ENCODE measurements around the gene CFAP410.

Gene CFAP410

DNA sequence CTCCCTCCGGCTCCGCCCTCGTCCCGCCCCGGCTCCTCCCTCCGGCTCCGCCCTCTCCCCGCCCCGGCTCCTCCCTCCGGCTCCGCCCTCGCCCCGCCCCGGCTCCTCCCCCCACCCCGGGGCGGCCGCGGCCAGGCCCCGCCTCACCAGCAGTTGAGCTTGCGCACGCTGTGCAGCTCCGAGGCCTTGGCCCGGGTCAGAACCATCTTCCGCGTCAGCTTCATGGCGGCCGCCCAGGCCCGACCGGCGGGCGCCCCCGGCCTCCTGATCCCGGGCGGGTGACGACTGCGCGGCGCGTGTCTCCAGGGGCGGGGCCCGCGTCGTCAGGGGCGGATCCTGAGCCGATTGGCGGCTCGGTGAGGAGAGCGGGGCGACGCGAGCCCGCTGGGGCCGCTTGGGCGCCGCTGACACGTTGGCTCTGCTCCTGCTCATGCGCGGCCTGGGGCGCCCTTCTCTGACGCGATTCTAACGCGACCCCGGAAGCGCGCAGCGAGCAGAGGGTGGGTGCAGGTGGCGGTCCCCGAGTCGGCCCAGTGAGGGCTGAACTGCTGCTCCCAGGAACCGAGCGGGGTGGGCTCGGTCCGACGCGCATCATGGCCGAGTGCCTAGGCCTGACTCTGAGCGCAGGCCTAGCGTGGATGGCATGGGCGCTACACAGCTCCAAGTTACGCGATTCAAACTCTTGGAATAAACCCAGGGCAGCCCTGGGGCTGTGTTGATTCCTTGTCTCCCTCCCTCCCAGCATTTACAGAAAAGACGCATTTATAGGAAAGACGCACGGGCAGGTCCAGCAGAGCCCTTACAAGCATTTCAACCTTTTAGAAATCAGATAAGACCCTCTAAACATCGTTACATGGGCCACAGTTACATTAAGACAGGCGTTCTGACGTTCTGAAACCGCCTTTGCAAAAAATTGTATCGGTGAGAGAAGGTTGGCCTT lies at the start of gene CFAP410:
Gene CFAP410 (minus strand): TSS at position 420 of the 940 bp plus-strand sequence. CDS start 196 bp downstream, at position 224.
- Histone ChIP-seq H3K9ac (ENCODE audit: low read length) (peak within 1 kb of the TSS; percentile 98), H3K36me3 (ENCODE audit: control insufficient read depth, insufficient read depth, low read length) (no peaks in the 10 kb centered on the region), H3K27me3 (ENCODE audit: control insufficient read depth, insufficient read depth, low read length) (no peaks in the 10 kb centered on the region), H3K9me3 (ENCODE audit: control insufficient read depth, low read length) (no peaks in the 10 kb centered on the region), H3K4me1 (ENCODE audit: control insufficient read depth, insufficient read depth, low read length) (peaks cover 15% of the 10 kb centered on the region), H3K4me3 (ENCODE audit: low read length) (peak within 1 kb of the TSS; percentile 97)

- peaks cover 6% of the 10 kb centered on the region for H3K9me3 ChIP-seq (ENCODE audit: control insufficient read depth, low read length)
Measured at GRCh38 chr21:44384968-44385367, 45.8 kb upstream of the CFAP410 start.

GRCh38 chr21:44383216-44383615 lies 44.0 kb upstream of the CFAP410 start:
- no peaks in the 10 kb centered on the region for H3K36me3 ChIP-seq (ENCODE audit: control insufficient read depth, insufficient read depth, low read length)
- H3K27me3 ChIP-seq (ENCODE audit: control insufficient read depth, insufficient read depth, low read length) = peaks cover 2% of the 10 kb centered on the region
- H3K4me3 ChIP-seq (ENCODE audit: low read length) = no peak overlapping the region
- H3K9ac ChIP-seq (ENCODE audit: low read length) = no peak overlapping the region
- peaks cover 2% of the 10 kb centered on the region for H3K4me1 ChIP-seq (ENCODE audit: control insufficient read depth, insufficient read depth, low read length)
- H3K9me3 ChIP-seq (ENCODE audit: control insufficient read depth, low read length) = peaks cover 6% of the 10 kb centered on the region

More at GRCh38 chr21:44384968-44385367, 45.8 kb upstream of the CFAP410 start:
- Histone ChIP-seq H3K4me3 (ENCODE audit: low read length) (no peak overlapping the region), H3K27me3 (ENCODE audit: control insufficient read depth, insufficient read depth, low read length) (no peaks in the 10 kb centered on the region), H3K4me1 (ENCODE audit: control insufficient read depth, insufficient read depth, low read length) (no peaks in the 10 kb centered on the region), H3K36me3 (ENCODE audit: control insufficient read depth, insufficient read depth, low read length) (no peaks in the 10 kb centered on the region), H3K9ac (ENCODE audit: low read length) (no peak overlapping the region)

- Histone ChIP-seq H3K9me3 (ENCODE audit: control insufficient read depth, low read length) (peaks cover 6% of the 10 kb centered on the region), H3K9ac (ENCODE audit: low read length) (no peak overlapping the region), H3K4me3 (ENCODE audit: low read length) (no peak overlapping the region), H3K36me3 (ENCODE audit: control insufficient read depth, insufficient read depth, low read length) (no peaks in the 10 kb centered on the region), H3K27me3 (ENCODE audit: control insufficient read depth, insufficient read depth, low read length) (peaks cover 6% of the 10 kb centered on the region), H3K4me1 (ENCODE audit: control insufficient read depth, insufficient read depth, low read length) (peaks cover 9% of the 10 kb centered on the region)
Measured at GRCh38 chr21:44382536-44382935, 43.3 kb upstream of the CFAP410 start.

GRCh38 chr21:44381874-44382273 lies 42.7 kb upstream of the CFAP410 start:
- Histone ChIP-seq H3K4me1 (ENCODE audit: control insufficient read depth, insufficient read depth, low read length) (peaks cover 16% of the 10 kb centered on the region), H3K27me3 (ENCODE audit: control insufficient read depth, insufficient read depth, low read length) (peaks cover 12% of the 10 kb centered on the region), H3K9ac (ENCODE audit: low read length) (no peak overlapping the region), H3K36me3 (ENCODE audit: control insufficient read depth, insufficient read depth, low read length) (no peaks in the 10 kb centered on the region), H3K4me3 (ENCODE audit: low read length) (no peak overlapping the region), H3K9me3 (ENCODE audit: control insufficient read depth, low read length) (peaks cover 4% of the 10 kb centered on the region)

DNA sequence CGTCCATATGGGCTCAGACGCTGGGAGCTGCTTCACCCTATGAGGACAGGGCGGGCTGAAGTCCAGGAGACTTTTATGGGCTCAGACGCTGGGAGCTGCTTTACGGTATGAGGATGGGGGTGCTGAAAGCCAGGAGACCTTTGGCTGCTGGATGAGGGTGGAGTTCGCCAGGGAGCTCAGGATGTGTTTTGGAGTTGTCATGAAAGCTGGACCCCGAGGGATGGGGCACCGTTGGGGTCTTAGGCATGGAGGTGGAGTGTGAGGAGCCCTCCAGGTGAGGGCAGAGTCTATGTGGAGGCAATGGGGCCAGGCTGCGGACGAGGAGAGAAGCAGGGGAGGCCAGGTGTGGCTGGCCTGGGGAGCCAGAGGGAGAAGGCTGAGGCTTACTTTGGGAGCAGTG lies 41.7 kb upstream of the CFAP410 start:
- H3K27me3 ChIP-seq (ENCODE audit: control insufficient read depth, insufficient read depth, low read length) = peaks cover 16% of the 10 kb centered on the region
- peaks cover 20% of the 10 kb centered on the region for H3K4me1 ChIP-seq (ENCODE audit: control insufficient read depth, insufficient read depth, low read length)
- no peak overlapping the region for H3K4me3 ChIP-seq (ENCODE audit: low read length)
- H3K9me3 ChIP-seq (ENCODE audit: control insufficient read depth, low read length) = no peaks in the 10 kb centered on the region
- no peaks in the 10 kb centered on the region for H3K36me3 ChIP-seq (ENCODE audit: control insufficient read depth, insufficient read depth, low read length)
- H3K9ac ChIP-seq (ENCODE audit: low read length) = no peak overlapping the region

GRCh38 chr21:44379991-44380865 lies 41.0 kb upstream of the CFAP410 start:
- Histone ChIP-seq H3K4me1 (ENCODE audit: control insufficient read depth, insufficient read depth, low read length) (peaks cover 20% of the 10 kb centered on the region), H3K36me3 (ENCODE audit: control insufficient read depth, insufficient read depth, low read length) (no peaks in the 10 kb centered on the region), H3K9ac (ENCODE audit: low read length) (no peak overlapping the region), H3K4me3 (ENCODE audit: low read length) (no peak overlapping the region), H3K27me3 (ENCODE audit: control insufficient read depth, insufficient read depth, low read length) (peaks cover 16% of the 10 kb centered on the region), H3K9me3 (ENCODE audit: control insufficient read depth, low read length) (no peaks in the 10 kb centered on the region)

GRCh38 chr21:44379515-44379848 lies 40.3 kb upstream of the CFAP410 start:
- H3K4me1 ChIP-seq (ENCODE audit: control insufficient read depth, insufficient read depth, low read length) = peaks cover 20% of the 10 kb centered on the region
- H3K27me3 ChIP-seq (ENCODE audit: control insufficient read depth, insufficient read depth, low read length) = peaks cover 16% of the 10 kb centered on the region
- H3K4me3 ChIP-seq (ENCODE audit: low read length) = no peak overlapping the region
- H3K9me3 ChIP-seq (ENCODE audit: control insufficient read depth, low read length) = no peaks in the 10 kb centered on the region
- H3K36me3 ChIP-seq (ENCODE audit: control insufficient read depth, insufficient read depth, low read length) = no peaks in the 10 kb centered on the region
- H3K9ac ChIP-seq (ENCODE audit: low read length) = no peak overlapping the region

- peaks cover 20% of the 10 kb centered on the region for H3K4me1 ChIP-seq (ENCODE audit: control insufficient read depth, insufficient read depth, low read length)
- H3K9ac ChIP-seq (ENCODE audit: low read length) = no peak overlapping the region
- peaks cover 16% of the 10 kb centered on the region for H3K27me3 ChIP-seq (ENCODE audit: control insufficient read depth, insufficient read depth, low read length)
- H3K36me3 ChIP-seq (ENCODE audit: control insufficient read depth, insufficient read depth, low read length) = no peaks in the 10 kb centered on the region
- no peak overlapping the region for H3K4me3 ChIP-seq (ENCODE audit: low read length)
- no peaks in the 10 kb centered on the region for H3K9me3 ChIP-seq (ENCODE audit: control insufficient read depth, low read length)
Measured at GRCh38 chr21:44378646-44379514, 39.7 kb upstream of the CFAP410 start.

DNA sequence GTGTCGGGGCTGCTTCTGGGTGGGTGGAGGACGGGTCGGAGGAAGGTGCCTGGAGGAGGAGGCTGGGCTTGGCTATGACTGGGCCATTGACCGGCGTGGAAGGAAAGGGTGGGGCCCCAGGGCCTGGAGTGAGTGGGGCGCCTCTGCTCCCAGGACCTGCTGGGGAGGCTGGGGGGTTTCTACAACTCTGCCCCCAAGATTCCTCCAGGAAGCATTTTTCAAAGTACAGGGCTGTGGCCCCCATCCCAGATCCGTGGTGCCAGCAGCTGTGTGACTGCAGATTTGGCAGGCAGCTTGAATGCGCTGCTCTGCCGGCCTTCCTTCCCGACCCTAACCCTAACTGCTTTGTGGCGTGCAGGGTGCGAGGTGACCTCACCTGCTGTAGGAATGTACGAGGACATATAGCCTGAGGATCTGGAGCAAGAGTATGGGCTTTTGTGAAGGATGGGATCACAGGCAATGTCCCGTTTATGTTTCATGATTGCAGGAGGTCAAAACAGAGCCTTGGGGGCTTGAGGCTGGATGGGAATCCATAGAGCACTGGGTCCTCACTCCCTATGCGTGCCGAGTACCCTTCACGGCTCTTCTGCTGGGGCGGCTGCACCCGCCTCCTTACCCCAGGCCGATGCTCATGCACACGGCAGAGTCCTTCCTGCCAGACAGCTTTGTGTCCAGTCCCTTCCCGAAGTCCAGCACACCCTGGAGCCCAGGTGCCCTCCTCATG lies 38.9 kb upstream of the CFAP410 start:
- H3K9me3 ChIP-seq (ENCODE audit: control insufficient read depth, low read length) = no peaks in the 10 kb centered on the region
- H3K9ac ChIP-seq (ENCODE audit: low read length) = no peak overlapping the region
- no peaks in the 10 kb centered on the region for H3K36me3 ChIP-seq (ENCODE audit: control insufficient read depth, insufficient read depth, low read length)
- H3K4me3 ChIP-seq (ENCODE audit: low read length) = no peak overlapping the region
- peaks cover 20% of the 10 kb centered on the region for H3K4me1 ChIP-seq (ENCODE audit: control insufficient read depth, insufficient read depth, low read length)
- H3K27me3 ChIP-seq (ENCODE audit: control insufficient read depth, insufficient read depth, low read length) = peaks cover 16% of the 10 kb centered on the region

All from mucosa of stomach (tissue), 1 donor.